HG03521 (cell line): ENCODE measurements around the gene DENND1A.
A peak's percentile ranks its signal among the peaks of the same experiment; 100 is the strongest.
"Not testable (repeated sequence)": the region's sequence is repeated elsewhere in the genome, so short reads cannot be mapped to it uniquely, and the experiment has no call there.

Experiments used
- ATAC-seq: cut with Tn5 transposase; IDR thresholded peaks from one replicate; pipeline ENCODE4 v1.9.1; 2021; ENCODE audit warnings: mild to moderate bottlenecking, moderate library complexity; ENCODE audit not compliant: unreplicated experiment

The DENND1A gene

GRCh38 chr9:123952641-123953495 lies 22.9 kb upstream of the DENND1A start:
- ATAC-seq: no peak

- no peak for ATAC-seq
These were observed 18.4 kb upstream of the DENND1A start for GRCh38 chr9:123948286-123948685.

- no peak for ATAC-seq
These were observed 17.4 kb upstream of the DENND1A start for GRCh38 chr9:123947326-123947725.

- ATAC-seq: no peak
These were observed 16.3 kb upstream of the DENND1A start for GRCh38 chr9:123946101-123946821.

- no peak for ATAC-seq
These were observed 15.6 kb upstream of the DENND1A start for GRCh38 chr9:123945532-123945931.

- not testable (repeated sequence) for ATAC-seq
These were observed 14.5 kb upstream of the DENND1A start for GRCh38 chr9:123944464-123944863.

- ATAC-seq: no peak
These were observed 13.7 kb upstream of the DENND1A start for GRCh38 chr9:123943671-123944070.

- no peak for ATAC-seq
These were observed 12.6 kb upstream of the DENND1A start for GRCh38 chr9:123942542-123942941.

- ATAC-seq: no peak
These were observed 11.7 kb upstream of the DENND1A start for GRCh38 chr9:123941524-123942070.

GRCh38 chr9:123940721-123941523 lies 11.0 kb upstream of the DENND1A start:
- ATAC-seq: no peak

- ATAC-seq: no peak
These were observed 8.5 kb upstream of the DENND1A start for GRCh38 chr9:123938401-123938800.

GRCh38 chr9:123936575-123936974 lies 6.6 kb upstream of the DENND1A start:
- not testable (repeated sequence) for ATAC-seq

- no peak for ATAC-seq
These were observed 3.7 kb upstream of the DENND1A start for GRCh38 chr9:123933440-123934212.

GRCh38 chr9:123929177-123929869 lies 603 bp downstream of the DENND1A start:
- peak; percentile 33 for ATAC-seq

- ATAC-seq: no peak
These were observed 1.3 kb downstream of the DENND1A start for GRCh38 chr9:123928533-123929176.

- ATAC-seq: no peak
These were observed 2.0 kb downstream of the DENND1A start for GRCh38 chr9:123927625-123928532.

- no peak for ATAC-seq
These were observed 3.0 kb downstream of the DENND1A start for GRCh38 chr9:123926941-123927340.

- ATAC-seq: no peak
These were observed 4.1 kb downstream of the DENND1A start for GRCh38 chr9:123925819-123926218.
